Naive thymus-derived CD4-positive, alpha-beta T cell (primary cell): ENCODE results near the gene PDE4D. TPM values are rescaled to one million over a fixed set of nuclear protein-coding genes. Genes with fewer than 3 reads are reported as not detected.

Experiments
- ATAC-seq: fragments of 150-1000 bp; cut with Tn5 transposase; 2 replicates; pipeline ENCODE4 v1.10.0; 2021; ENCODE audit warnings: mild to moderate bottlenecking, moderate library complexity
- CTCF ChIA-PET: fragments of 350-600 bp; sonication (Branson Sonifier 250); formaldehyde crosslinking; loops from one replicate; lab custom pipeline; 2021; ENCODE audit warnings: antibody characterized with exemption; lab: Charles Lee
- POLR2A ChIA-PET: fragments of 350-600 bp; sonication (Branson Sonifier 250); formaldehyde crosslinking; loops from one replicate; lab custom pipeline; 2021; ENCODE audit warnings: antibody characterized with exemption, inconsistent platforms; lab: Charles Lee
- DNase-seq, 9 donors: peaks; one replicate each; pipeline versions ENCODE4 v3.0.0 to v3.0.0-alpha.2; 2020 to 2022; ENCODE audit warnings: mixed read lengths in 1 of 9
- H3K27ac ChIP-seq: one replicate; pipeline ENCODE4 v1.7.0; 2013; ENCODE audit warnings: mild to moderate bottlenecking, low read depth, low read length, moderate library complexity
- H3K27me3 ChIP-seq, 2 donors: one replicate each; pipeline ENCODE4 v1.7.0; 2013; ENCODE audit warnings: low read length in 2 of 2, mild to moderate bottlenecking in 2 of 2, moderate library complexity in 2 of 2; ENCODE audit not compliant: control insufficient read depth in 2 of 2, insufficient read depth in 2 of 2
- H3K36me3 ChIP-seq, 3 experiments: 1 replicate in 2 of 3; 2 replicates in 1 of 3; pipeline ENCODE4 v1.7.0; 2013; ENCODE audit warnings: low read length in 3 of 3, mild to moderate bottlenecking in 3 of 3, moderate library complexity in 1 of 3; ENCODE audit not compliant: insufficient read depth in 3 of 3, control insufficient read depth in 2 of 3
- H3K4me1 ChIP-seq, 2 donors: one replicate each; pipeline ENCODE4 v1.7.0; 2013; ENCODE audit warnings: low read length in 2 of 2, mild to moderate bottlenecking in 2 of 2, moderate library complexity in 1 of 2; ENCODE audit not compliant: control insufficient read depth in 2 of 2, insufficient read depth in 2 of 2
- H3K4me3 ChIP-seq: 2 replicates; pipeline ENCODE4 v1.7.0; 2013; ENCODE audit warnings: mild to moderate bottlenecking, low read length
- H3K9me3 ChIP-seq, 3 experiments: 1 replicate in 2 of 3; 2 replicates in 1 of 3; pipeline ENCODE4 v1.7.0; 2013; ENCODE audit warnings: low read length in 3 of 3; ENCODE audit not compliant: control insufficient read depth in 2 of 3
- H3K27ac Mint-ChIP-seq, 9 donors: one replicate each; pipeline ENCODE4 v1.8.0; 2020 to 2022; ENCODE audit warnings: mixed read lengths in 9 of 9, mild to moderate bottlenecking in 8 of 9, moderate library complexity in 5 of 9, inconsistent platforms in 2 of 9
- H3K27me3 Mint-ChIP-seq, 5 donors: one replicate each; pipeline ENCODE4 v1.8.0; 2021 to 2022; ENCODE audit warnings: mixed read lengths in 5 of 5, mild to moderate bottlenecking in 1 of 5
- H3K36me3 Mint-ChIP-seq, 5 donors: one replicate each; pipeline ENCODE4 v1.8.0; 2020 to 2022; ENCODE audit warnings: mixed read lengths in 5 of 5, mild to moderate bottlenecking in 3 of 5, inconsistent platforms in 1 of 5
- H3K4me1 Mint-ChIP-seq, 7 donors: one replicate each; pipeline ENCODE4 v1.8.0; 2020 to 2022; ENCODE audit warnings: mixed read lengths in 7 of 7, mild to moderate bottlenecking in 3 of 7, inconsistent platforms in 1 of 7
- H3K4me3 Mint-ChIP-seq, 10 donors: one replicate each; pipeline ENCODE4 v1.8.0; 2020 to 2022; ENCODE audit warnings: mild to moderate bottlenecking in 10 of 10, mixed read lengths in 10 of 10, moderate library complexity in 6 of 10, inconsistent platforms in 2 of 10
- H3K9me3 Mint-ChIP-seq, 11 donors: one replicate each; pipeline ENCODE4 v1.8.0; 2020 to 2022; ENCODE audit warnings: mixed read lengths in 11 of 11, mild to moderate bottlenecking in 4 of 11, inconsistent platforms in 1 of 11, moderate library complexity in 1 of 11
- intact Hi-C, 2 donors: fragments of 100-400 bp; cut with micrococcal nuclease; formaldehyde crosslinking; loops; one replicate each; pipeline ENCODE4 v1.15.1; 2023
- polyA plus RNA-seq, 2 donors: library from polyadenylated mRNA; unstranded; fragments of 300-500 nt; fragmentation: Illumina TruSeq; gene quantifications; one replicate each; pipeline ENCODE4 v1.2.3, GENCODE V29; 2021
- total RNA-seq, 6 experiments: library from RNA in 5 of 6; stranded (reverse) in 5 of 6; gene quantifications; 1 replicate in 5 of 6; 2 replicates in 1 of 6; pipeline ENCODE4 v1.2.3 and lab custom pipeline; 2021 to 2026

Gene PDE4D
- total and polyA plus RNA-seq, 7 experiments from 2014 or later = 4.9 to 102 (median 38.8) TPM

DNA sequence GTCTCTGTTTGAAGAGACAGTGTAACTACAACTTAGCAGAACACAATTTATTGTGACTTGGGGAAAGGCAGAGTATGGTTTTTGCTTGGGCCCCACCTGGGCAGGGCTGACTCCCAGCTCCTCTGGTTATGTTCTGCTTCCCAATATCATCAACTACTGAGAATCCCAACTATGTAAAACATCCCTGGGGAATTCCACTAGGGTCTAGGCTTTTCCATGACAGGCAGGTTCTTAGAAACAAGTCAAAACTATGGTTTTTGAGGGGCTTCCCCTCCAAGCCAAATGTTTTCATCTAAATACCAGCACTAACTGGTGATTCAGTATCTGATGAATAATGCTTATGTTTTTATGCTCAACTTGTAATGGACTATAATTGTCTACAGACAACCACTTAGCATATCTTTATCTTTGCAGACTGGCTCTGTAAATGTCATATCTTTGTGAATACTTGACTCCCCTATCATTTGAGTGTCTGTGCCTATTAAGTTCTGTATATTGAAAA lies 409.5 kb downstream of the PDE4D start:
- no peaks in the 10 kb centered on the region for H3K4me1 ChIP-seq
- no peak overlapping the region for H3K4me3 ChIP-seq
- Mint-ChIP-seq H3K4me1 (no peaks in the 10 kb centered on the region), H3K9me3 (peaks cover 0 to 3% (median 0%) of the 10 kb centered on the region in 11 donors), H3K27me3 (peaks cover 0 to 2% (median 0%) of the 10 kb centered on the region in 5 donors), H3K4me3 (no peak overlapping the region), H3K36me3 (no peaks in the 10 kb centered on the region), H3K27ac (no peak overlapping the region)
- CTCF ChIA-PET = no interaction called here
- POLR2A ChIA-PET = no interaction called here
- no peaks in the 10 kb centered on the region for H3K9me3 ChIP-seq
- ATAC-seq (no peak), DNase-seq (no peak)
- peaks cover 0 to 4% of the 10 kb centered on the region in 2 donors for H3K27me3 ChIP-seq
- H3K27ac ChIP-seq = no peak overlapping the region
- no peaks in the 10 kb centered on the region for H3K36me3 ChIP-seq
- intact Hi-C loops = no loop called here

- no peak overlapping the region for H3K27ac ChIP-seq
- no peak overlapping the region for H3K4me3 ChIP-seq
- no peaks in the 10 kb centered on the region for H3K27me3 ChIP-seq
- POLR2A ChIA-PET = no interaction called here
- Mint-ChIP-seq H3K4me1 (no peaks in the 10 kb centered on the region), H3K4me3 (no peak overlapping the region), H3K27ac (no peak overlapping the region), H3K27me3 (no peaks in the 10 kb centered on the region), H3K36me3 (no peaks in the 10 kb centered on the region), H3K9me3 (peaks cover 0 to 3% (median 0%) of the 10 kb centered on the region in 11 donors)
- no peaks in the 10 kb centered on the region for H3K9me3 ChIP-seq
- CTCF ChIA-PET = no interaction called here
- no peaks in the 10 kb centered on the region for H3K4me1 ChIP-seq
- DNase-seq = no peak
- intact Hi-C loops = no loop called here
- no peak for ATAC-seq
- no peaks in the 10 kb centered on the region for H3K36me3 ChIP-seq
These were observed 414.4 kb downstream of the PDE4D start for GRCh38 chr5:59479086-59479485.

- Mint-ChIP-seq H3K9me3 (no peaks in the 10 kb centered on the region), H3K36me3 (no peaks in the 10 kb centered on the region), H3K4me1 (no peaks in the 10 kb centered on the region), H3K4me3 (no peak overlapping the region), H3K27ac (no peak overlapping the region), H3K27me3 (peaks cover 0 to 5% (median 0%) of the 10 kb centered on the region in 5 donors)
- H3K9me3 ChIP-seq = no peaks in the 10 kb centered on the region
- H3K4me1 ChIP-seq = no peaks in the 10 kb centered on the region
- H3K27me3 ChIP-seq = no peaks in the 10 kb centered on the region
- no peak overlapping the region for H3K4me3 ChIP-seq
- ChIA-PET POLR2A (no interaction called here), CTCF (no interaction called here)
- H3K36me3 ChIP-seq = no peaks in the 10 kb centered on the region
- no peak for DNase-seq
- ATAC-seq = no peak
- no peak overlapping the region for H3K27ac ChIP-seq
- intact Hi-C loops = no loop called here
These were observed 419.2 kb downstream of the PDE4D start for GRCh38 chr5:59474324-59474723.

GRCh38 chr5:59473611-59474010 lies 419.9 kb downstream of the PDE4D start:
- intact Hi-C loops = no loop called here
- ChIA-PET CTCF (no interaction called here), POLR2A (no interaction called here)
- DNase-seq = no peak
- no peak overlapping the region for H3K4me3 ChIP-seq
- Mint-ChIP-seq H3K4me1 (no peaks in the 10 kb centered on the region), H3K27ac (no peak overlapping the region), H3K27me3 (peaks cover 0 to 5% (median 0%) of the 10 kb centered on the region in 5 donors), H3K36me3 (no peaks in the 10 kb centered on the region), H3K9me3 (no peaks in the 10 kb centered on the region), H3K4me3 (no peak overlapping the region)
- no peaks in the 10 kb centered on the region for H3K27me3 ChIP-seq
- no peaks in the 10 kb centered on the region for H3K4me1 ChIP-seq
- H3K36me3 ChIP-seq = no peaks in the 10 kb centered on the region
- no peaks in the 10 kb centered on the region for H3K9me3 ChIP-seq
- no peak overlapping the region for H3K27ac ChIP-seq
- no peak for ATAC-seq

GRCh38 chr5:59471463-59471862 lies 422.1 kb downstream of the PDE4D start:
- H3K4me1 Mint-ChIP-seq = no peaks in the 10 kb centered on the region
- H3K36me3 ChIP-seq = no peaks in the 10 kb centered on the region
- ChIA-PET CTCF (no interaction called here), POLR2A (no interaction called here)
- peaks cover 0 to 5% (median under 1%) of the 10 kb centered on the region in 5 donors for H3K27me3 Mint-ChIP-seq
- no peak for ATAC-seq
- H3K9me3 ChIP-seq = no peaks in the 10 kb centered on the region
- no peak overlapping the region for H3K4me3 ChIP-seq
- no peak overlapping the region for H3K27ac Mint-ChIP-seq
- intact Hi-C loops = no loop called here
- no peak overlapping the region for H3K4me3 Mint-ChIP-seq
- H3K9me3 Mint-ChIP-seq = no peaks in the 10 kb centered on the region
- no peak for DNase-seq
- H3K4me1 ChIP-seq = no peaks in the 10 kb centered on the region
- no peaks in the 10 kb centered on the region for H3K36me3 Mint-ChIP-seq
- H3K27me3 ChIP-seq = no peaks in the 10 kb centered on the region
- H3K27ac ChIP-seq = no peak overlapping the region

DNA sequence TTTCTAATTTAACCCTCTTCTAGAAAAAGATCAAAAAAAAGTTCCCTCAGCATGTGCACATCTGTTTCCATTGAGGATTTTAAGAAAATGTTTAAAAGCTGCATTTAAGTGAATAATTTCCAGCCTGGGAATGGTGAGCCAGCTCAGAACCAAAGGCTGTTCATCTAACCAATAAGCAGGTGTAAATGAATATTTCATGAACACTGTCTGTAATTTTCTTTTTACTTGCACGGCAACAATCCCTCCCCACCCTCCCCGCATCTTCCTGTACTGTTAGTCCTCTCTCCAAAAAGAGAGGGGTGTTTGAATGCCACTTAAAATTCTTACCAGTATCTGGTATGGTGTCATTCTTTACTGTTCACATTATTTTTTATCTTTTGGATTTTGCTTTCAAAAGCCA lies 425.6 kb downstream of the PDE4D start:
- no peaks in the 10 kb centered on the region for H3K36me3 Mint-ChIP-seq
- H3K36me3 ChIP-seq = no peaks in the 10 kb centered on the region
- ATAC-seq (no peak), DNase-seq (no peak)
- no peak overlapping the region for H3K27ac ChIP-seq
- H3K4me1 ChIP-seq = no peaks in the 10 kb centered on the region
- no peak overlapping the region for H3K27ac Mint-ChIP-seq
- ChIA-PET CTCF (no interaction called here), POLR2A (interaction anchor here (0.6 kb wide), 1 partner anchor 26 kb away, joined by 4 read pairs; no protein-coding TSS in a partner anchor)
- H3K4me3 ChIP-seq = no peak overlapping the region
- no peaks in the 10 kb centered on the region for H3K9me3 ChIP-seq
- intact Hi-C loops = no loop called here
- H3K27me3 Mint-ChIP-seq = peaks cover 0 to 12% (median 2%) of the 10 kb centered on the region in 5 donors
- H3K4me3 Mint-ChIP-seq = no peak overlapping the region
- peaks cover 0 to 3% (median 0%) of the 10 kb centered on the region in 11 donors for H3K9me3 Mint-ChIP-seq
- H3K4me1 Mint-ChIP-seq = no peaks in the 10 kb centered on the region
- no peaks in the 10 kb centered on the region for H3K27me3 ChIP-seq

DNA sequence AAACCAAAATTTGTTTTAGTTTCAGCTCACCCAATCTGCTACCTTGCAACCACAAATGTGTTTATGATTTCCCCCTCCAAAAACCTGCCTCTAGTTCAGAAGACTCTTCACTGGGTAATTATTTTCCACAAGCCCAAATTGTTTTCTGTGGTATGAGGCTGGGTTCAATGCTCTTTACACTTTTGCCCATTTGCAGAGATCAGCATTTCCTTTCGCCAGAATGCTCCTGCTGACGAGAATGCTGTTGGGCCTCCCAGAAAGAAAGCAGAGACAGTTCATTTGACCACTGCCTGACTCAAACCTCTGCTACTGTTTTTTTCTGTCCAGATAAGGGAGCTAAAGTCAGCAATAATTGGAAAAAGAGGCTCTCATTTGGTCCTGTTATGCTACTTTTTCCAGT lies 427.3 kb downstream of the PDE4D start:
- CTCF ChIA-PET = no interaction called here
- Histone ChIP-seq H3K27me3 (no peaks in the 10 kb centered on the region), H3K4me3 (no peak overlapping the region), H3K9me3 (no peaks in the 10 kb centered on the region), H3K27ac (no peak overlapping the region), H3K36me3 (no peaks in the 10 kb centered on the region), H3K4me1 (no peaks in the 10 kb centered on the region)
- H3K27ac Mint-ChIP-seq = no peak overlapping the region
- no peak for DNase-seq
- H3K27me3 Mint-ChIP-seq = peaks cover 0 to 18% (median 2%) of the 10 kb centered on the region in 5 donors
- ATAC-seq = no peak
- no peak overlapping the region for H3K4me3 Mint-ChIP-seq
- intact Hi-C loops = no loop called here
- peaks cover 0 to 7% (median 0%) of the 10 kb centered on the region in 11 donors for H3K9me3 Mint-ChIP-seq
- no peaks in the 10 kb centered on the region for H3K4me1 Mint-ChIP-seq
- POLR2A ChIA-PET = interaction anchor here (0.5 kb wide), 1 partner anchor 592 kb away, joined by 3 read pairs; no protein-coding TSS in a partner anchor
- H3K36me3 Mint-ChIP-seq = no peaks in the 10 kb centered on the region
